A549 (cell line): ENCODE results near the gene MYO18B.

Experiments used
- EP300 ChIP-seq, 2 experiments: fragments of >200 bp; sonication (Bioruptor Twin); formaldehyde crosslinking; IDR thresholded peaks; 2 replicates in 1 of 2; 3 replicates in 1 of 2; pipeline ENCODE4 v1.6.1; 2016 to 2017
- MYC ChIP-seq: IDR thresholded peaks from 2 replicates; pipeline ENCODE4 v1.6.1; 2012; ENCODE audit warnings: mild to moderate bottlenecking, inconsistent platforms, low read length, improper control_type of control experiment, borderline replicate concordance
- POLR2A ChIP-seq: IDR thresholded peaks from 2 replicates; pipeline ENCODE4 v1.6.1; 2012; ENCODE audit warnings: mild to moderate bottlenecking, low read length
- SMC3 ChIP-seq: fragments of >200 bp; sonication (Bioruptor Twin); formaldehyde crosslinking; IDR thresholded peaks from 3 replicates; pipeline ENCODE4 v1.6.1; 2018; ENCODE audit warnings: inconsistent platforms
- TF ChIP-seq, protein P1 (sequence below): fragments of >200 bp; sonication (Bioruptor Twin); formaldehyde crosslinking; IDR thresholded peaks from 3 replicates; pipeline ENCODE4 v1.5.1; 2016
- TF ChIP-seq, protein P2 (sequence below): fragments of 450-650 bp; IDR thresholded peaks from 2 replicates; pipeline ENCODE4 v1.6.1; 2014; ENCODE audit warnings: antibody characterized with exemption

DNA sequence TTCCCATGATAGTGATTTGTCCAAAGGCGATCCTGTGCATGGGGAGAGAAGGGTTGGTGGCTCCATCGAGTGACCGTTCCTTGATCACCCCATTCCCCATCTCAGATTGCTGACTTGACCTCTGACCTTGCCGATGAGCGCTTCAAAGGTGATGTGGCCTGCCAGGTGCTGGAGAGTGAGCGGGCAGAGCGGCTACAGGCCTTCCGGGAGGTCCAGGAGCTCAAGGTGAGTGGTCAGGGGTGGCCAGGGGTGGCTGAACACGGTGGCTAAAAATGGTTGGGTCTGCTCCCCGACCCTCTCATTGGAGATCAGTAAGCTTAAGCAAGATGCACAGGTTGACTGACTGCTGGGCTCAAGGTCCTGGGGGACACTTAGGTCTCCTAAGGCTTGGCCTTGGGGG is 148.7 kb downstream of the MYO18B start:
- TF ChIP-seq SMC3 (no peak), EP300 (IDR thresholded peaks at IDR 0.05) (no peak), MYC (no peak), POLR2A (no peak)
- TF ChIP-seq, protein P1, sequence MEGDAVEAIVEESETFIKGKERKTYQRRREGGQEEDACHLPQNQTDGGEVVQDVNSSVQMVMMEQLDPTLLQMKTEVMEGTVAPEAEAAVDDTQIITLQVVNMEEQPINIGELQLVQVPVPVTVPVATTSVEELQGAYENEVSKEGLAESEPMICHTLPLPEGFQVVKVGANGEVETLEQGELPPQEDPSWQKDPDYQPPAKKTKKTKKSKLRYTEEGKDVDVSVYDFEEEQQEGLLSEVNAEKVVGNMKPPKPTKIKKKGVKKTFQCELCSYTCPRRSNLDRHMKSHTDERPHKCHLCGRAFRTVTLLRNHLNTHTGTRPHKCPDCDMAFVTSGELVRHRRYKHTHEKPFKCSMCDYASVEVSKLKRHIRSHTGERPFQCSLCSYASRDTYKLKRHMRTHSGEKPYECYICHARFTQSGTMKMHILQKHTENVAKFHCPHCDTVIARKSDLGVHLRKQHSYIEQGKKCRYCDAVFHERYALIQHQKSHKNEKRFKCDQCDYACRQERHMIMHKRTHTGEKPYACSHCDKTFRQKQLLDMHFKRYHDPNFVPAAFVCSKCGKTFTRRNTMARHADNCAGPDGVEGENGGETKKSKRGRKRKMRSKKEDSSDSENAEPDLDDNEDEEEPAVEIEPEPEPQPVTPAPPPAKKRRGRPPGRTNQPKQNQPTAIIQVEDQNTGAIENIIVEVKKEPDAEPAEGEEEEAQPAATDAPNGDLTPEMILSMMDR: no peak
- TF ChIP-seq, protein P2, sequence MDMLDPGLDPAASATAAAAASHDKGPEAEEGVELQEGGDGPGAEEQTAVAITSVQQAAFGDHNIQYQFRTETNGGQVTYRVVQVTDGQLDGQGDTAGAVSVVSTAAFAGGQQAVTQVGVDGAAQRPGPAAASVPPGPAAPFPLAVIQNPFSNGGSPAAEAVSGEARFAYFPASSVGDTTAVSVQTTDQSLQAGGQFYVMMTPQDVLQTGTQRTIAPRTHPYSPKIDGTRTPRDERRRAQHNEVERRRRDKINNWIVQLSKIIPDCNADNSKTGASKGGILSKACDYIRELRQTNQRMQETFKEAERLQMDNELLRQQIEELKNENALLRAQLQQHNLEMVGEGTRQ: no peak
